T-cell (primary cell): ENCODE data around the gene TBC1D16. TPM values are rescaled to one million over a fixed set of nuclear protein-coding genes. Genes with fewer than 3 reads are reported as not detected.

Experiments used
- ATAC-seq, 4 experiments: fragments of 200-7000 bp in 3 of 4; fragments of 150-1000 bp in 1 of 4; cut with Tn5 transposase; replicated peaks in 1 of 4; 1 replicate in 3 of 4; 2 replicates in 1 of 4; pipeline ENCODE4 v1.10.0; 2021; ENCODE audit warnings: moderate library complexity in 3 of 4, mild to moderate bottlenecking in 2 of 4, moderate number of reproducible peaks in 1 of 4
- CTCF ChIA-PET, 2 donors: fragments of 300-600 bp; sonication (Branson Sonifier 250); formaldehyde crosslinking; loops; one replicate each; lab custom pipeline; 2022; ENCODE audit warnings: antibody characterized with exemption in 2 of 2; lab: Charles Lee
- POLR2A ChIA-PET, 2 donors: fragments of 300-600 bp; sonication (Branson Sonifier 250); formaldehyde crosslinking; loops; one replicate each; lab custom pipeline; 2022; ENCODE audit warnings: antibody characterized with exemption in 2 of 2; lab: Charles Lee
- DNase-seq, 35 experiments: peaks; one replicate each; pipeline versions ENCODE4 v3.0.0 to v3.0.0-alpha.2; 2013 to 2023
- H3K27ac ChIP-seq: one replicate; pipeline ENCODE4 v1.5.1; 2013; ENCODE audit warnings: low read length
- H3K27me3 ChIP-seq, 2 experiments: replicated peaks in 1 of 2; 1 replicate in 1 of 2; 2 replicates in 1 of 2; pipeline versions ENCODE4 v1.6.1 to v1.7.0; 2013; ENCODE audit warnings: low read length in 1 of 2, mixed read lengths in 1 of 2; ENCODE audit not compliant: control insufficient read depth in 2 of 2, insufficient read depth in 2 of 2; ENCODE audit errors: extremely low read depth in 1 of 2
- H3K36me3 ChIP-seq, 2 donors: 1 replicate in 1 of 2; 2 replicates in 1 of 2; pipeline versions ENCODE4 v1.6.1 to v1.7.0; 2013; ENCODE audit warnings: low read length in 1 of 2; ENCODE audit not compliant: control insufficient read depth in 2 of 2, insufficient read depth in 1 of 2; ENCODE audit errors: extremely low read depth in 1 of 2
- H3K4me1 ChIP-seq, 2 experiments: 1 replicate in 1 of 2; 2 replicates in 1 of 2; pipeline versions ENCODE4 v1.6.1 to v1.7.0; 2013; ENCODE audit warnings: low read length in 2 of 2, mixed read lengths in 1 of 2; ENCODE audit not compliant: insufficient read depth in 2 of 2, control insufficient read depth in 1 of 2; ENCODE audit errors: extremely low read depth in 1 of 2
- H3K4me3 ChIP-seq, 2 donors: 1 replicate in 1 of 2; 2 replicates in 1 of 2; pipeline versions ENCODE4 v1.5.1 to v1.7.0; 2013; ENCODE audit warnings: mild to moderate bottlenecking in 2 of 2, low read length in 1 of 2, moderate library complexity in 1 of 2; ENCODE audit not compliant: control insufficient read depth in 1 of 2; ENCODE audit errors: extremely low read depth in 1 of 2
- H3K9me3 ChIP-seq: 2 replicates; pipeline ENCODE4 v1.7.0; 2013
- H3K27ac Mint-ChIP-seq, 2 donors: one replicate each; pipeline ENCODE4 v1.8.0; 2020 to 2021; ENCODE audit warnings: mild to moderate bottlenecking in 2 of 2, mixed read lengths in 2 of 2
- H3K27me3 Mint-ChIP-seq, 2 donors: one replicate each; pipeline ENCODE4 v1.8.0; 2021 to 2022; ENCODE audit warnings: mixed read lengths in 2 of 2
- H3K36me3 Mint-ChIP-seq: one replicate; pipeline ENCODE4 v1.8.0; 2021; ENCODE audit warnings: mixed read lengths
- H3K4me1 Mint-ChIP-seq, 3 donors: one replicate each; pipeline ENCODE4 v1.8.0; 2020 to 2022; ENCODE audit warnings: mixed read lengths in 3 of 3, mild to moderate bottlenecking in 1 of 3
- H3K4me3 Mint-ChIP-seq, 3 donors: one replicate each; pipeline ENCODE4 v1.8.0; 2020 to 2022; ENCODE audit warnings: mild to moderate bottlenecking in 3 of 3, mixed read lengths in 3 of 3, moderate library complexity in 3 of 3
- H3K9me3 Mint-ChIP-seq, 3 donors: one replicate each; pipeline ENCODE4 v1.8.0; 2020 to 2022; ENCODE audit warnings: mixed read lengths in 3 of 3
- WGBS: methylation state at CpG from one replicate; pipeline ENCODE4 v1.1.5; 2013; ENCODE audit warnings: missing lambda C conversion rate; ENCODE audit not compliant: insufficient coverage; 5-methylcytosine and 5-hydroxymethylcytosine counted together
- total RNA-seq, 35 experiments: library from RNA in 6 of 35; stranded (reverse) in 6 of 35; fragments of 120-200 nt in 1 of 35; gene quantifications; one replicate each; pipeline versions ENCODE4 v1.2.1 to v1.2.4 and lab custom pipeline; 2013 to 2026

Gene TBC1D16
- total RNA-seq, 5 donors from 2014 or later (not counting 1 experiment from before 2014, with no cell fraction given): 1.9 to 6.1 (median 3.4) TPM

DNA sequence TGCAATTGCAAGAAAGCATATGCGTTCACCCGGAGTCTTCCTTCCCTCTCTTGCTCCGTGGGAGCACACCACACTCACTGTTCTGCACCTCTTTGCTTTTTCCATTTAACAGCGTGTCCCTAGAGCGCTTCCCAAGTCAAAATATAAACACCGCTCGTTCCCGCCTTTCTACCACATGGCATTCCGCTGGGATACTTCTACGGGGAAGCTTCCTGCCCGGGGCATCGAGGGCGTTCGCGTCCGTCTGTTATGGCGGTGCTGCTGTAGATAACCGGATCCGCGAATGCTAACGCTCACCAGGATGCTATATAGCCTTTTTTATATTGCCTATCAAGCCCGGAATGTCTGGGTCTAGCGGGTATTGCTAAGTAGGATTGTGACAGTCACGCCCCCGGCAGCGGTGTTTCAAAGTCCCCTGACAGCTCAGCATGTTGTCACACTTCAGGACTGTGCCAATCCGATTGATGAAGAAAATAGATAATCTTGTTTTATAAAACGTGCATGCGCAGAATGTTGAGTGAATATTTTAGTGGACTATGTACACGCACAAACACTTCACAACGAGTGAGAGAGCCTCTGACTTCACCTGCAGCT, 31.8 kb upstream of the TBC1D16 start:
- Histone ChIP-seq H3K27ac (no peak overlapping the region), H3K4me3 (no peak overlapping the region), H3K9me3 (no peaks in the 10 kb centered on the region), H3K4me1 (peaks cover 0 to 7% of the 10 kb centered on the region in 2 experiments), H3K27me3 (peaks cover 0 to 39% of the 10 kb centered on the region in 2 experiments), H3K36me3 (no peaks in the 10 kb centered on the region)
- no peaks in the 10 kb centered on the region for H3K36me3 Mint-ChIP-seq
- POLR2A ChIA-PET: no interaction called here
- H3K4me3 Mint-ChIP-seq: no peak overlapping the region
- no peak overlapping the region for H3K27ac Mint-ChIP-seq
- whole genome bisulfite sequencing: 94% methylated on average over 27 of the region's 31 CpGs
- H3K4me1 Mint-ChIP-seq: peaks cover 0 to 8% (median 6%) of the 10 kb centered on the region in 3 donors
- ATAC-seq (no peak), DNase-seq (no peak)
- CTCF ChIA-PET: interaction anchor here in 1 of 2 donors (0.5 kb wide), 1 partner anchor 1081 kb away, joined by 6 read pairs; no protein-coding TSS in a partner anchor
- no peaks in the 10 kb centered on the region for H3K27me3 Mint-ChIP-seq
- H3K9me3 Mint-ChIP-seq: no peaks in the 10 kb centered on the region

GRCh38 chr17:80065478-80066170, 30.0 kb upstream of the TBC1D16 start:
- H3K9me3 ChIP-seq: no peaks in the 10 kb centered on the region
- Mint-ChIP-seq H3K36me3 (no peaks in the 10 kb centered on the region), H3K4me3 (no peak overlapping the region), H3K9me3 (no peaks in the 10 kb centered on the region), H3K27me3 (no peaks in the 10 kb centered on the region), H3K27ac (no peak overlapping the region), H3K4me1 (peaks cover 0 to 1% (median 0%) of the 10 kb centered on the region in 3 donors)
- ATAC-seq: no peak
- H3K36me3 ChIP-seq: no peaks in the 10 kb centered on the region
- no peak overlapping the region for H3K27ac ChIP-seq
- no peak overlapping the region for H3K4me3 ChIP-seq
- CTCF ChIA-PET: interaction anchor here in 1 of 2 donors (1.0 kb wide), 1 partner anchor 60 kb away, joined by 5 read pairs; no protein-coding TSS in a partner anchor
- H3K27me3 ChIP-seq: peaks cover 0 to 39% of the 10 kb centered on the region in 2 experiments
- WGBS: 90% methylated on average over 19 of the region's 32 CpGs
- POLR2A ChIA-PET: no interaction called here
- no peak for DNase-seq
- no peaks in the 10 kb centered on the region for H3K4me1 ChIP-seq

DNA sequence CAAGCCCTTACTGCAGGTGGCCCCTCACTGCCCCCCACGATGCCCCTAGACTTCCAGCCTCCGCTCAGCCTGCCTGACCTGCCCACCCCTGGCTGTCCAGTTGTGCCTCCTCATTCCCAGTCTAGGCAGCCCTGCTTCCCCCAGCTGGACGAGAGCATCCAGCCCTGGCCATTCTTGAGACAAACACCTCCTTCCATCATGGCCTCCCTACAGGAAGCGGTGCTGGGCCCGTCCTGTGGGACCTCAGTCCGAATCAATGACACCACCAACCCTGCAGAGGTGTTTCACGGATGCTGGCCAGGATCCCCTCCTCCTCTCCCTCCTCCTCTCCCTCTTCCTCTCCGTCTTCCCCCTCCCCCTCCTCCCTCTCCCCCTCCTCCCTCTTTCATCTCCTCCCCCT, 29.0 kb upstream of the TBC1D16 start:
- Mint-ChIP-seq H3K4me1 (peaks cover 0 to 1% (median 0%) of the 10 kb centered on the region in 3 donors), H3K27me3 (no peaks in the 10 kb centered on the region), H3K27ac (no peak overlapping the region), H3K4me3 (no peak overlapping the region), H3K9me3 (no peaks in the 10 kb centered on the region), H3K36me3 (no peaks in the 10 kb centered on the region)
- no peak overlapping the region for H3K4me3 ChIP-seq
- DNase-seq: no peak
- H3K9me3 ChIP-seq: no peaks in the 10 kb centered on the region
- no peaks in the 10 kb centered on the region for H3K36me3 ChIP-seq
- ChIA-PET CTCF (no interaction called here), POLR2A (no interaction called here)
- no peaks in the 10 kb centered on the region for H3K4me1 ChIP-seq
- H3K27ac ChIP-seq: no peak overlapping the region
- no peak for ATAC-seq
- 84% methylated on average over 8 of the region's 8 CpGs for WGBS
- peaks cover 0 to 37% of the 10 kb centered on the region in 2 experiments for H3K27me3 ChIP-seq

- 87% methylated on average over 20 of the region's 27 CpGs for WGBS
- Histone ChIP-seq H3K9me3 (no peaks in the 10 kb centered on the region), H3K36me3 (no peaks in the 10 kb centered on the region), H3K4me1 (no peaks in the 10 kb centered on the region), H3K27ac (no peak overlapping the region), H3K4me3 (no peak overlapping the region), H3K27me3 (peaks cover 0 to 38% of the 10 kb centered on the region in 2 experiments)
- Mint-ChIP-seq H3K27me3 (no peaks in the 10 kb centered on the region), H3K36me3 (no peaks in the 10 kb centered on the region), H3K9me3 (no peaks in the 10 kb centered on the region), H3K4me1 (peaks cover 0 to under 1% (median 0%) of the 10 kb centered on the region in 3 donors), H3K27ac (no peak overlapping the region), H3K4me3 (no peak overlapping the region)
- DNase-seq (no peak), ATAC-seq (no peak)
- CTCF ChIA-PET: no interaction called here
- POLR2A ChIA-PET: no interaction called here
These were observed 28.3 kb upstream of the TBC1D16 start for GRCh38 chr17:80063830-80064585.

DNA sequence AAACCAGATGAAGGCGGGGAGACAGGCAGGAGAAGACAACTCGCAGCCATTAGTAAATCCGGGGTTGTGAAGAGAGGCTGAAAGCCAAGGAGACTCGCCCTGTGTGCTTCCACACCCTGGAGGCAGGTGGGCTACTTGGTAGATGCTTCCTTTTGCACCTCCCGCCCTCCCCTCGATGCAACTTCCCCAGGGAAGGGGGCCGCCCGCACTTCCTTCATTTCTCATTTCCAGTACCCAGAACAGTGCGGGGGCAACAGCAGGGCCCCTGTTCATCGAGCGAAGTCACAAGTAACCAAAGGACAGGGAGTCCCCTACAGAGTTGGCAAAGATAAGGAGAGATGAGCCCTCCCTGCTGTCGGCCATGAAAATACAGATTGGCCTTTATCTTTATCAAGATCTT, 25.7 kb upstream of the TBC1D16 start:
- Histone ChIP-seq H3K4me3 (no peak overlapping the region), H3K36me3 (no peaks in the 10 kb centered on the region), H3K4me1 (no peaks in the 10 kb centered on the region), H3K27ac (no peak overlapping the region), H3K9me3 (no peaks in the 10 kb centered on the region), H3K27me3 (peaks cover 0 to 35% of the 10 kb centered on the region in 2 experiments)
- H3K4me3 Mint-ChIP-seq: no peak overlapping the region
- no peaks in the 10 kb centered on the region for H3K36me3 Mint-ChIP-seq
- POLR2A ChIA-PET: no interaction called here
- 80% methylated on average over 5 of the region's 12 CpGs for WGBS
- no peaks in the 10 kb centered on the region for H3K27me3 Mint-ChIP-seq
- ATAC-seq: no peak
- no peak overlapping the region for H3K27ac Mint-ChIP-seq
- DNase-seq: no peak
- no peaks in the 10 kb centered on the region for H3K9me3 Mint-ChIP-seq
- CTCF ChIA-PET: no interaction called here
- no peaks in the 10 kb centered on the region for H3K4me1 Mint-ChIP-seq

GRCh38 chr17:80060644-80061043, 25.0 kb upstream of the TBC1D16 start:
- ChIA-PET POLR2A (no interaction called here), CTCF (no interaction called here)
- Mint-ChIP-seq H3K4me3 (no peak overlapping the region), H3K36me3 (no peaks in the 10 kb centered on the region), H3K9me3 (no peaks in the 10 kb centered on the region), H3K27ac (no peak overlapping the region), H3K27me3 (no peaks in the 10 kb centered on the region), H3K4me1 (no peaks in the 10 kb centered on the region)
- peaks cover 0 to 30% of the 10 kb centered on the region in 2 experiments for H3K27me3 ChIP-seq
- H3K4me3 ChIP-seq: no peak overlapping the region
- no peak overlapping the region for H3K27ac ChIP-seq
- WGBS: no CpG with 5 or more reads among the region's 4 CpGs
- no peaks in the 10 kb centered on the region for H3K9me3 ChIP-seq
- DNase-seq (no peak), ATAC-seq (no peak)
- no peaks in the 10 kb centered on the region for H3K4me1 ChIP-seq
- H3K36me3 ChIP-seq: no peaks in the 10 kb centered on the region
